HG02852 (cell line): Measurements from ENCODE around the gene RABGEF1.
"Not testable (repeated sequence)": the region's sequence is repeated elsewhere in the genome, so short reads cannot be mapped to it uniquely, and the experiment has no call there.

Experiments
- ATAC-seq: cut with Tn5 transposase; IDR thresholded peaks from one replicate; pipeline ENCODE4 v1.9.1; 2021; ENCODE audit warnings: mild to moderate bottlenecking, moderate library complexity; ENCODE audit not compliant: unreplicated experiment

Gene RABGEF1

DNA sequence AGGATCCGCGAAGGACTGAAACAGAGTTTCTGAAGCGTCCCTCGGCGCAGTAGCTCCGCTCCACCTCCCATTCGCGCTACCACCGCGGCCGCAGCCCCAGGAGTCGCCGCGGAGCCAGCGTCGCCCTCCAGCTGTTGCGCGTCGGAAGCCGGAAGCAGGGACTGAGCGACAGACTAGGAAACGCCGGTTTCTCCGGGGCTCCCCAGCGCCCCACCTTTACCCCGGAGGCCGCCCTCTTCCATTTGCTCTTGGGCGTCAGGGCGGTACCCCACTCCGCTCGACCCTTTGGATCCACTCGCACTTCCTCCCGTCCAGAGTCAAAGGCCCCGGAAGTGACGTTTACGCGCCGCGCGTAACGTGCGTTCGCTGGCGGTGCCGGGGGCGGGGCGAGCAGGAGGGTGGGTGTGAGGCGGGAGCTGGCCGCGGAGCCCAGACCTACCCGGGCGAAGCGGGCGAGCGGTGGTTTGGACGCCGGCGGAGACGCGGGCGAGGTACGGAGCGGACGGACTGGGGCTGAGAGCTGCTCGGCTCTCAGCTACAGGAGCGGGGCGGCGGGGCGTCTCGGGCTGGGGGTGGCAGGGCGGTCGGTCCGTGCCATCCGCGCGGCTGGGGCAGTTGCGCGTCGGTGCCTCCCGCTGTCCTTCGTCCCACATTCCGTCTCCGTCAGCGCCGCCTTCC lies at the start of gene RABGEF1:
Gene RABGEF1 (plus strand): TSS at position 432 of the 678 bp plus-strand sequence. CDS start 31,167 bp downstream, outside the sequence.
- peak; percentile 78 for ATAC-seq

- no peak for ATAC-seq
Observed at GRCh38 chr7:66693331-66693730, 47.2 kb upstream of the RABGEF1 start.

- no peak for ATAC-seq
Observed at GRCh38 chr7:66694286-66694685, 46.2 kb upstream of the RABGEF1 start.

DNA sequence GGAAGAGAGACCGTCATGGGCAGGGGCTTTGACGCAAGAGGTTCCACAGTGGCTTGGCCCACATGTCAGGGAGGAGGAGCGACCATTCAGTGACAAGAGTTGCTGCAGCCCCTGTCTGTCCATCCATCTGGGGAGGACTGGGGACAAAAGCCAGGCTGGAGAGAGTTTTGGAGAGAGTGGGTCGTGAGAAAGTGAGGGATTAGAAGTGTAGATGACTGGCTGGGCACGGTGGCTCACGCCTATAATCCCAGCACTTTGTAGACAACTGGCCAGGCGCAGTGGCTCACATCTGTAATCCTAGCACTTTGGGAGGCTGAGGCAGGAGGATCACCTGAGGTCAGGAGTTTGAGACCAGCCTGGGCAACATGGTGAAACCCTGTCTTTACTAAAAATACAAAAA lies 45.1 kb upstream of the RABGEF1 start:
- not testable (repeated sequence) for ATAC-seq

- not testable (repeated sequence) for ATAC-seq
Observed at GRCh38 chr7:66696134-66696533, 44.4 kb upstream of the RABGEF1 start.

GRCh38 chr7:66696774-66697191 lies 43.8 kb upstream of the RABGEF1 start:
- no peak for ATAC-seq

DNA sequence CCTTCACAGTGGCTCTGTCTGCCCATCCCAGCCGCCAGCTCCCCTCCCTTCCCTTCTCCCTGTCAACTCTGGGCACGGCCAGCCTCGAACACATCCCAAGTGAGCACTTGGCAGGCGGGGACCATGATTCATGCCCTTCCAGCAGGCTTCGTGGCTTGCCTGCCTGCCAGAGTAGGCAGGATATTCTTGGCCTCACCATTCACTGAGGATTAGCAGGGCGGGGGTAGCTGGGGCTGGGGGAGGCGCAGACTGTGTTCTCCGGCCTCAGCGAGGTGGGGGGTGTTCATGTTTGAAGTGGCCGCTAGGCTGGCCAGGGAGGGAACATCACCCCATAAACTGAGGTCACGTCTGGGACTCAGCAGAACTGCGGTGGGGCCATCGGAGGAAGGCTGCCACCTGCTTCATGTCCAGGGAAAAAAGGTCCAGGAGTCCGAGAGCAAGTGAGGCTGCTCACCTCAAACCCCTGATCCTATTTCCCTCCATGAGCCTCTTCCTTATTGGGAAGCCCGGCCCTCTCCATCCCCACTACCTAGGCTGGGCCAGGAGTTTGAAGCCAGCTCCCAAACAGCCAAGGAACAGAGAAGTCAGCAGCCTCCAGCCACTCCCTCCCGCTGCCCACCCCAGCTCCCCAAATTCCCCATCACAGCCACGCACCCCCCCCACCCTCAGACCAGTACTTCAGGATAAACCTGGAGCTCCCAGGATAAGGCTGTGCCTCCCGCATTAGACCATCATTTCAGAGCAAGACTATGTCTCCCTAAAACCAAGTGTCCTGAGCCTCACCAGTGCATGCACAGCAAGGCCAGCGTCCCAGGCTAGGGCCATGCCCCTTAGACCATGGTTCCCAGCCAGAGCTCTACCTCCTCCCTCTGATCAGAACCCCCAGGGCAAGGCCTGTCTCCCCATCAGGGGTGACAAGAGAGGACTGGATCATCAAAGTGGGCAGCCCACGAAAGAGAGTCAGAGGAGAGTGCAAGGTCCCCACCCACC lies 42.8 kb upstream of the RABGEF1 start:
- no peak for ATAC-seq

GRCh38 chr7:66698652-66699205 lies 41.8 kb upstream of the RABGEF1 start:
- ATAC-seq: no peak

DNA sequence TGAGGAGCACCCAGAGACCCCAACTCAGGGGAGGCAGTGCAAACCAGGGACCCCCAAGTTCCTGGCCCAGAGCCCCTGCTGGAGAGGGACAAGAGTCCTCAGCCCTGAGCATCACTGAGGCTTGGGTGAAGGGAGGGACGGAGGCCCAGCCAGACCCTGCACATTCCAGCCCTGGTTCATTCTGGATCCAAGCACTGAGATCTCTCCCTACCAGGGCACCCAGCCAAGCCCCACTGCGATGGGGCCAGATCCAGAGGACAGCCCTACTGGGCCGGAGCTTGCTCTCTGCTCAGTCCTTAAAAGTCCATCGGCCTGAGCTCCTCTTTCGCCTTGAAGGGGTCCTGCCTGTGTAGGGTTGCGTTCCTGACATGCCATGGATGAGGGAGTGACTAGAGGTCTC lies 40.5 kb upstream of the RABGEF1 start:
- ATAC-seq: no peak

DNA sequence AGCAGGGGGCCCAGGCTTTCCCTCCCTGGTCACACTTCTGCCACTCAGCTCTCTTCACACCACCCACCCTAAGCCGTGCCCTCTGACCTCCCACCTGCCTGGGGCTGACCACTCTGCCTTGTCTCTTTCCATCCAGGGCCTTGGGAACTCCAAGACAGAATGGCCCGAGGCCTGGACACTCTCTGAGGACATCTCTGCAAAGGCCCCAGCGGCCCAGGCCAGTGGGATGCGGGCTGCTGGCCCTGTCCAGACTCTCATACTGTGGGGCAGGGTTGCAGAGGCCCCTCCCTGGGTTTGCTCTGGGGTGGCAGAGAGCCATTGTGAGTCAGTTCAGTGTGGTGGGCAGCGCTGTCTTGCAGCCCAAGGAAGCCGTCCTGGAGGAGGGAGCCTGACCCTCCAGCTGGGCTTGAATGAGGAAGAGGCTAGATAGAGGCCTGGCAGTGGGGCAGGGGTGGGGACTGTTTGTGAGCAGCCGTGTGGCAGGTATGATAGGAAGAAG lies 39.9 kb upstream of the RABGEF1 start:
- ATAC-seq: no peak

DNA sequence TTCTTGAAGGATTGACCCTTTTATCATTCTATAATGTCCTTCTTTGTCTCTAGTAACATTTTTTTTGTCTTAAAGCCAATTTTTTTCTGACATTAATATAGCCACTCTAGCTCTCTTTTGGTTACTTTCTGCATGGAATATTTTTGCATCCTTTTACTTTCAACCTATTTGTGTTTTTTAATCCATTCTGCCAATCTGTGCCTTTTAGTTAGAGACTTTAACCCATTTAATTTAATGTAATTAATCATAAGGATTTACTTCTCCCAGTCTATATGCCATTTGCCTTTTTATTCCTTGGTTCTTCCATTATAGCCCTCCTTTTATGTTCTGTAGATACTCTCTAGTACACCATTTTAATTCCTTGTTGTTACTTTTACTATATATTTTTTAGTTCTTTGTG lies 32.7 kb upstream of the RABGEF1 start:
- no peak for ATAC-seq

- ATAC-seq: not testable (repeated sequence)
Observed at GRCh38 chr7:66710752-66711151, 29.8 kb upstream of the RABGEF1 start.

DNA sequence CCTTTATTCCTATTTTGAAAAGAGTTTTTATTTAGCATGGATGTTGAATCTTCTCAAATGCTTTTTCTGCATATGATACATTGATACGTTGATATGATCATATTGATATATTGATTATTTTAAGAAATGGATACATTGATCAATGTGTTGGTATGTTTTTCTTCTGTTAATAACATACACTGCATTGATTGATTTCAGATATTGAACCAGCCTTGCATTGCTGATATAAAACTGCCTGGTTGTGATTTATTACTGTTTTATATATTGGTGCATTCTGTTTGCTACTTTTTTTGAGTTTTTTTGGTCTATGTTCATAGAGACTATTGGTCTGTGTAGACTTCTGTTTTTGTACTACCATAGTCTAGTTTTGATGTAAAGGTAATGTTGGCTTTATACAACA lies 26.8 kb upstream of the RABGEF1 start:
- ATAC-seq: no peak

DNA sequence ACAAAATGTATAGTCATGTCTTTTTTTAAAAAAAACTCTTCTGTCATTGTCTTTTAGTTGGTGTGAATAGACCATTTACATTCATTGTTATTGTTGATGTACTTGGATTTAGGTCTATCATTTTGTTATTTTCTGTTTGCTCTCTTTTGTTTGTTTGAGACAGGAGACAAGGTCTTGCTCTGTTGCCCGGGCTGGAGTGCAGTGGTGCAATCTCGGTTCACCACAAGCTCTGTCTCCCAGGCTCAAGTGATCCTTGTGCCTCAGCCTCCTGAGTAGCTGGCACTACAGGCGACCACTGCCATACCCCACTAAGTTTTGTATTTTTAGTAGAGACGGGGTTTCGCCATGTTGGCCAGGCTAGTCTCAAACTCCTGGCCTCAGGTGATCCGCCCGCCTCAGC lies 23.9 kb upstream of the RABGEF1 start:
- not testable (repeated sequence) for ATAC-seq

GRCh38 chr7:66720561-66720960 lies 20.0 kb upstream of the RABGEF1 start:
- ATAC-seq: no peak

- ATAC-seq: no peak
Observed at GRCh38 chr7:66725843-66726242, 14.7 kb upstream of the RABGEF1 start.

- ATAC-seq: no peak
Observed at GRCh38 chr7:66727058-66727457, 13.5 kb upstream of the RABGEF1 start.

- ATAC-seq: no peak
Observed at GRCh38 chr7:66728571-66728970, 12.0 kb upstream of the RABGEF1 start.

GRCh38 chr7:66729274-66729673 lies 11.3 kb upstream of the RABGEF1 start:
- no peak for ATAC-seq

DNA sequence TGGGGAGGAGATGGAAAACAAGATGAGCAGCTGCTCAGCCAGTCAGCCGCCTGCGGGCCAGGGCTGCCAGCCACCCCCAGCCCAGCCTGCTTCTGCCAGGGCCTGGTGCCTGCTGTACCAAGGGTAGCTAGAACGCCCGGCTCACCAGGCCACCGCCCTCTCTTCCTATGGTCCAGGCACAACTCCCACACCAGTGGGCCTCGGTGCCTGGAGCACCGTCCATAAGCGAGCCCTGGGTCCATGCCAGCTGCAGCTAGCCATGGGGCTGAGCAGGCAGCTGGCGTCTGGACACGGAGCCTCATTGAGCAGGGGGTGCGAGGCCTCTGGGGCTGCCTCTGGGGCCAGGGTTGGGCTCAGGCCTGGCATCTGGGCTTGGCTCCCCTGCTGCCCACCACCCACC lies 8.5 kb upstream of the RABGEF1 start:
- ATAC-seq: peak; percentile 16

DNA sequence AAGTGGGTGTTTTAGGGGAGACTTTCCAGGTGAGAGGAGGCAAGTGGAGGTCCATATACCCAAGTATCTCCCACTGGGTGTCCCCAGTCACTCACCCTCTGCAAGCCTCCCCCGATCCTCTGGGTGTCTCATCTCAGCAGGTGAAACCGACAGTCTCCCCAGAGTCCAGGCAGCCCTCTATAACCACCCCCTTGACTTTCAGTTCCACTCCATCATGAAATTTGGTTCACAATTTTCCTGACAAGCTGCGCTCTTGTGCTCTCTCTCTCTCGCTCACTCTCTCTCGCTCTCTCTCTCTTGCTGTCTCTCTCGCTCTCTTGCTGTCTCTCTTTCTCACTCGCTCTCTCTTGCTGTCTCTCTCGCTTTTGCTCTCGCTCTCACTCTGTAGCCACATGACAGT lies 8.1 kb upstream of the RABGEF1 start:
- peak; percentile 77 for ATAC-seq
